Measurements from ENCODE around the gene ROBO1. TPM values are rescaled to one million over a fixed set of nuclear protein-coding genes. Genes with fewer than 3 reads are reported as not detected.

Gene ROBO1
- total RNA-seq, 2 experiments from 2014 or later: 1.3 to 2.1 TPM

- ATAC-seq: no peak
- DNase-seq: no peak
- no peak overlapping the region for H3K27ac Mint-ChIP-seq
- no peak overlapping the region for H3K4me3 Mint-ChIP-seq
- ChIA-PET POLR2A (no interaction called here), CTCF (no interaction called here)
- no peaks in the 10 kb centered on the region for H3K4me1 Mint-ChIP-seq
- no peaks in the 10 kb centered on the region for H3K36me3 Mint-ChIP-seq (ENCODE audit: low read depth)
- peaks cover 3% of the 10 kb centered on the region for H3K9me3 Mint-ChIP-seq (ENCODE audit: low read depth)
- no peaks in the 10 kb centered on the region for H3K27me3 Mint-ChIP-seq
- intact Hi-C loops (cut with DNase I, micrococcal nuclease): no loop called here
Observed at GRCh38 chr3:78868570-78868969, 899.2 kb downstream of the ROBO1 start.

- no peaks in the 10 kb centered on the region for H3K27me3 Mint-ChIP-seq
- peaks cover 3% of the 10 kb centered on the region for H3K9me3 Mint-ChIP-seq (ENCODE audit: low read depth)
- no peaks in the 10 kb centered on the region for H3K36me3 Mint-ChIP-seq (ENCODE audit: low read depth)
- DNase-seq (no peak), ATAC-seq (no peak)
- H3K27ac Mint-ChIP-seq: no peak overlapping the region
- no peak overlapping the region for H3K4me3 Mint-ChIP-seq
- POLR2A ChIA-PET: no interaction called here
- CTCF ChIA-PET: no interaction called here
- intact Hi-C loops (cut with DNase I, micrococcal nuclease): no loop called here
- no peaks in the 10 kb centered on the region for H3K4me1 Mint-ChIP-seq
Observed at GRCh38 chr3:78867409-78868372, 900.1 kb downstream of the ROBO1 start.

- ATAC-seq: no peak
- H3K4me1 Mint-ChIP-seq: no peaks in the 10 kb centered on the region
- POLR2A ChIA-PET: no interaction called here
- no peak for DNase-seq
- CTCF ChIA-PET: no interaction called here
- no peak overlapping the region for H3K4me3 Mint-ChIP-seq
- no peaks in the 10 kb centered on the region for H3K36me3 Mint-ChIP-seq (ENCODE audit: low read depth)
- H3K9me3 Mint-ChIP-seq (ENCODE audit: low read depth): peaks cover 3% of the 10 kb centered on the region
- H3K27me3 Mint-ChIP-seq: no peaks in the 10 kb centered on the region
- H3K27ac Mint-ChIP-seq: no peak overlapping the region
- intact Hi-C loops (cut with DNase I, micrococcal nuclease): no loop called here
Observed at GRCh38 chr3:78863306-78864203, 904.2 kb downstream of the ROBO1 start.

GRCh38 chr3:78861156-78861555 lies 906.6 kb downstream of the ROBO1 start:
- no peak for DNase-seq
- H3K4me1 Mint-ChIP-seq: no peaks in the 10 kb centered on the region
- no peak overlapping the region for H3K4me3 Mint-ChIP-seq
- ChIA-PET CTCF (no interaction called here), POLR2A (no interaction called here)
- ATAC-seq: no peak
- no peaks in the 10 kb centered on the region for H3K36me3 Mint-ChIP-seq (ENCODE audit: low read depth)
- H3K27ac Mint-ChIP-seq: no peak overlapping the region
- H3K27me3 Mint-ChIP-seq: no peaks in the 10 kb centered on the region
- intact Hi-C loops (cut with DNase I, micrococcal nuclease): no loop called here
- H3K9me3 Mint-ChIP-seq (ENCODE audit: low read depth): peaks cover 3% of the 10 kb centered on the region

- Mint-ChIP-seq H3K36me3 (ENCODE audit: low read depth) (no peaks in the 10 kb centered on the region), H3K4me3 (no peak overlapping the region), H3K4me1 (no peaks in the 10 kb centered on the region), H3K27me3 (no peaks in the 10 kb centered on the region), H3K27ac (no peak overlapping the region), H3K9me3 (ENCODE audit: low read depth) (peaks cover 3% of the 10 kb centered on the region)
- DNase-seq (no peak), ATAC-seq (no peak)
- CTCF ChIA-PET: no interaction called here
- intact Hi-C loops (cut with DNase I, micrococcal nuclease): no loop called here
- POLR2A ChIA-PET: no interaction called here
Observed at GRCh38 chr3:78860567-78860966, 907.2 kb downstream of the ROBO1 start.

- H3K4me1 Mint-ChIP-seq: no peaks in the 10 kb centered on the region
- no peak overlapping the region for H3K4me3 Mint-ChIP-seq
- ChIA-PET CTCF (no interaction called here), POLR2A (no interaction called here)
- DNase-seq: no peak
- no peaks in the 10 kb centered on the region for H3K9me3 Mint-ChIP-seq (ENCODE audit: low read depth)
- no peak overlapping the region for H3K27ac Mint-ChIP-seq
- H3K36me3 Mint-ChIP-seq (ENCODE audit: low read depth): no peaks in the 10 kb centered on the region
- intact Hi-C loops (cut with DNase I, micrococcal nuclease): no loop called here
- ATAC-seq: no peak
- no peaks in the 10 kb centered on the region for H3K27me3 Mint-ChIP-seq
Observed at GRCh38 chr3:78858910-78859309, 908.9 kb downstream of the ROBO1 start.

GRCh38 chr3:78858174-78858573 lies 909.6 kb downstream of the ROBO1 start:
- intact Hi-C loops (cut with DNase I, micrococcal nuclease): no loop called here

GRCh38 chr3:78857494-78858111 lies 910.2 kb downstream of the ROBO1 start:
- no peaks in the 10 kb centered on the region for H3K36me3 Mint-ChIP-seq (ENCODE audit: low read depth)
- no peaks in the 10 kb centered on the region for H3K9me3 Mint-ChIP-seq (ENCODE audit: low read depth)
- intact Hi-C loops (cut with DNase I, micrococcal nuclease): no loop called here
- CTCF ChIA-PET: no interaction called here
- no peak overlapping the region for H3K4me3 Mint-ChIP-seq
- no peak for ATAC-seq
- H3K27ac Mint-ChIP-seq: no peak overlapping the region
- no peaks in the 10 kb centered on the region for H3K4me1 Mint-ChIP-seq
- no peaks in the 10 kb centered on the region for H3K27me3 Mint-ChIP-seq
- no peak for DNase-seq
- POLR2A ChIA-PET: no interaction called here

More at GRCh38 chr3:78858174-78858573, 909.6 kb downstream of the ROBO1 start:
- ChIA-PET CTCF (no interaction called here), POLR2A (no interaction called here)
- H3K27me3 Mint-ChIP-seq: no peaks in the 10 kb centered on the region
- no peak for ATAC-seq
- H3K4me3 Mint-ChIP-seq: no peak overlapping the region
- no peak for DNase-seq
- no peaks in the 10 kb centered on the region for H3K4me1 Mint-ChIP-seq
- H3K27ac Mint-ChIP-seq: no peak overlapping the region
- no peaks in the 10 kb centered on the region for H3K36me3 Mint-ChIP-seq (ENCODE audit: low read depth)
- no peaks in the 10 kb centered on the region for H3K9me3 Mint-ChIP-seq (ENCODE audit: low read depth)

GRCh38 chr3:78856164-78856563 lies 911.6 kb downstream of the ROBO1 start:
- Mint-ChIP-seq H3K27me3 (no peaks in the 10 kb centered on the region), H3K36me3 (ENCODE audit: low read depth) (no peaks in the 10 kb centered on the region), H3K9me3 (ENCODE audit: low read depth) (no peaks in the 10 kb centered on the region), H3K4me3 (no peak overlapping the region), H3K4me1 (no peaks in the 10 kb centered on the region), H3K27ac (no peak overlapping the region)
- no peak for ATAC-seq
- POLR2A ChIA-PET: no interaction called here
- CTCF ChIA-PET: no interaction called here
- DNase-seq: no peak
- intact Hi-C loops (cut with DNase I, micrococcal nuclease): no loop called here

GRCh38 chr3:78855190-78855589 lies 912.6 kb downstream of the ROBO1 start:
- Mint-ChIP-seq H3K36me3 (ENCODE audit: low read depth) (no peaks in the 10 kb centered on the region), H3K4me3 (no peak overlapping the region), H3K27me3 (no peaks in the 10 kb centered on the region), H3K4me1 (no peaks in the 10 kb centered on the region), H3K9me3 (ENCODE audit: low read depth) (no peaks in the 10 kb centered on the region), H3K27ac (no peak overlapping the region)
- ChIA-PET CTCF (no interaction called here), POLR2A (no interaction called here)
- ATAC-seq (no peak), DNase-seq (no peak)
- intact Hi-C loops (cut with DNase I, micrococcal nuclease): no loop called here

GRCh38 chr3:78848392-78849288 lies 919.2 kb downstream of the ROBO1 start:
- Mint-ChIP-seq H3K4me1 (no peaks in the 10 kb centered on the region), H3K4me3 (no peak overlapping the region), H3K27me3 (no peaks in the 10 kb centered on the region), H3K9me3 (ENCODE audit: low read depth) (no peaks in the 10 kb centered on the region), H3K36me3 (ENCODE audit: low read depth) (no peaks in the 10 kb centered on the region), H3K27ac (no peak overlapping the region)
- no peak for DNase-seq
- no peak for ATAC-seq
- CTCF ChIA-PET: no interaction called here
- POLR2A ChIA-PET: no interaction called here
- intact Hi-C loops (cut with DNase I, micrococcal nuclease): no loop called here

All from activated CD4-positive, alpha-beta T cell treated with anti-CD3 and anti-CD28 coated beads for 36 hours (primary cell).